ENCODE data around the gene ITGB3BP.

ITGB3BP gene

DNA sequence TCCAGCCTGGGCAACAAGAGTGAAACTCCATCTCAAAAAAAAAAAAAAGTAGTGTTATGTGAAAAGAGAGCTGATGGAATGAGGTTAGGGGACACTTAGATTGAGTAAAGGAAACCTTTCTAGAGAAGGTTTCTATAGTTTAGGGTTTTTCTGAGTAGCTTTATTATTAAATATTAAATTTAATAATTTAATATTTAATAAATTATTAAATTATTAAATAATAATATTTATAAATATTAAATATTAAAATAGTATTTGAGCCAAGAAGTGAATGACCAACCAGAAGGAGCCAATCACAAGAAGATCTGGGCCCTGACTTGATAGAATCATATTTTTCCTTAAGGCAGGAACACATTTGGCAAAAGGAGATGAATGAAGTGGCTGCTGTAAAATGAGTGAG, 104.9 kb downstream of the ITGB3BP start:
- TF ChIP-seq, protein P1, sequence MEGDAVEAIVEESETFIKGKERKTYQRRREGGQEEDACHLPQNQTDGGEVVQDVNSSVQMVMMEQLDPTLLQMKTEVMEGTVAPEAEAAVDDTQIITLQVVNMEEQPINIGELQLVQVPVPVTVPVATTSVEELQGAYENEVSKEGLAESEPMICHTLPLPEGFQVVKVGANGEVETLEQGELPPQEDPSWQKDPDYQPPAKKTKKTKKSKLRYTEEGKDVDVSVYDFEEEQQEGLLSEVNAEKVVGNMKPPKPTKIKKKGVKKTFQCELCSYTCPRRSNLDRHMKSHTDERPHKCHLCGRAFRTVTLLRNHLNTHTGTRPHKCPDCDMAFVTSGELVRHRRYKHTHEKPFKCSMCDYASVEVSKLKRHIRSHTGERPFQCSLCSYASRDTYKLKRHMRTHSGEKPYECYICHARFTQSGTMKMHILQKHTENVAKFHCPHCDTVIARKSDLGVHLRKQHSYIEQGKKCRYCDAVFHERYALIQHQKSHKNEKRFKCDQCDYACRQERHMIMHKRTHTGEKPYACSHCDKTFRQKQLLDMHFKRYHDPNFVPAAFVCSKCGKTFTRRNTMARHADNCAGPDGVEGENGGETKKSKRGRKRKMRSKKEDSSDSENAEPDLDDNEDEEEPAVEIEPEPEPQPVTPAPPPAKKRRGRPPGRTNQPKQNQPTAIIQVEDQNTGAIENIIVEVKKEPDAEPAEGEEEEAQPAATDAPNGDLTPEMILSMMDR (conservative IDR thresholded peaks at IDR 0.05; ENCODE audit: control insufficient read depth, insufficient read depth, low read depth, low read length) = no peak
- no peak for DNase-seq (ENCODE audit: low read depth)
- H3K4me3 ChIP-seq (ENCODE audit: control insufficient read depth, low read depth, low read length) = no peak overlapping the region

DNA sequence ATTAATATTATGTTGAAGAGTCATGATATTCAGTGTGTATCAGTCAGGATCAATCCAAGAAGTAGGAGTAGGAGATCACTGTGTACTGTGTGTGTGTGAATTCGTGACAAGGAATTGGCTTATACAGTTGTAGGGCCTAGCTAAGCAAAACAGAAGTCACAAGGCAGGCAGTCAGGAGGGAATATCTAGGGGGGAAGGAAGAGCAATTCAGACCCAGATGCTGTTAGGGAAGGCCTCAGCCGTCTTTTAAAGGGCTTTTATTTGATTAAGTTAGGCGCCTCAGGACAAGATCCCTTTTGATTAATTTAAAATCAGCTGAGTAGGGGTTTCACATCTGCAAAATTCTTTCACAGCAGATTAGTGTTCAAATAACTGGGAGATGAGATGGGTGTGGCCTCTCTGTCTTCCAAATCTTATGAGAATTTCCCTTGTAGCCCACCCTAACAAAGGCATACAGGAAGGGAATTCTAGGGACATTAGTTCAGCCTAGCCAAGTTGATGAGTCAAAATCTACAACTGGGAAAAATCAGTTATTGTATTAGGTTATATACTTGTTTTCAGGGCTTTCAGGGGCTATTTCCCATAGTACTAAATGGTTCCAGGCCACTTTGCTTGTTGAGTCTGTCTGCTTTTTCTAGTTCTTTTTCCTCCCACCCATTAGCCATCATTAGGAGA, 108.2 kb downstream of the ITGB3BP start:
- no peak for DNase-seq (ENCODE audit: low read depth)
- no peak overlapping the region for H3K4me3 ChIP-seq (ENCODE audit: control insufficient read depth, low read depth, low read length)
- TF ChIP-seq, protein P1 (conservative IDR thresholded peaks at IDR 0.05; ENCODE audit: control insufficient read depth, insufficient read depth, low read depth, low read length) = no peak

DNA sequence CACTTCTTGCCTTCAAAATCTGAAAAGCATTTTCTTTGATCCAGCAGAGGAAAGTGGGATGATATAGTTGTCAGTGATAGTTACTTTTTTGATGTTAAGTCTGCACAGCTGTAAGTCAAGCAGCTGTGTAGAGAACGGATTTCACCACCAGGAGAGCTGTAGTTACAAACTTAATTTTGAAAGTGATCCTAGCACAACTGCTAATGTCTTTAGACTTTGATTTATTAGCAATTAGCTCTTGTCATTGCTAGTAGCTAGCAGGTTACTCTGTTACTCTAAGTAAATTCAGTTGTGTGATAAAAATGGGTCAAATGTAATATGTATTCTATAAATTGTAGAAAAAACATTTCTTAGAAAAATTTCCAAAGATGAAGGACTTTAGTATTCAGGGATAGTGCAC, 109.6 kb downstream of the ITGB3BP start:
- no peak for DNase-seq (ENCODE audit: low read depth)
- H3K4me3 ChIP-seq (ENCODE audit: control insufficient read depth, low read depth, low read length) = no peak overlapping the region
- TF ChIP-seq, protein P1 (conservative IDR thresholded peaks at IDR 0.05; ENCODE audit: control insufficient read depth, insufficient read depth, low read depth, low read length) = no peak

DNA sequence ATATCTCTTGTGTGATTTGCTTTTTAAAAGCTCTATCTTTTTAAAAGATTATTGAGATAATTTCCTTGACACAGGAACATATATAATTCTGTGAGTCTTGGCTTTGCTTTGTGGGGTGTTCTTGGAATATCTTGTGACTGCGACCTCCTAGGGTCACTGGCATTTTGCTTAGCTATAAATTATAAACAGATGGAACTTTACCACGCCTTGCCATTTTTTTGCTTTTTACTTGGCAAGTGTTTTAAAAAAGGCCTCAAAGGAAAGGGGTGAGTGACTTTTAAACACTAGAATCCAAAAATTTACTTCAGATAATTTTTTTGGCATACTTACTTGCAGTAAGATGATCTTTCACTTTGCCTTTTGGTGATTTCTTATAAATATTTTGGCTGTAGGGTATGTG, 112.0 kb downstream of the ITGB3BP start:
- DNase-seq (ENCODE audit: low read depth) = peak; percentile 7
- no peak overlapping the region for H3K4me3 ChIP-seq (ENCODE audit: control insufficient read depth, low read depth, low read length)
- TF ChIP-seq, protein P1 (conservative IDR thresholded peaks at IDR 0.05; ENCODE audit: control insufficient read depth, insufficient read depth, low read depth, low read length) = no peak

DNA sequence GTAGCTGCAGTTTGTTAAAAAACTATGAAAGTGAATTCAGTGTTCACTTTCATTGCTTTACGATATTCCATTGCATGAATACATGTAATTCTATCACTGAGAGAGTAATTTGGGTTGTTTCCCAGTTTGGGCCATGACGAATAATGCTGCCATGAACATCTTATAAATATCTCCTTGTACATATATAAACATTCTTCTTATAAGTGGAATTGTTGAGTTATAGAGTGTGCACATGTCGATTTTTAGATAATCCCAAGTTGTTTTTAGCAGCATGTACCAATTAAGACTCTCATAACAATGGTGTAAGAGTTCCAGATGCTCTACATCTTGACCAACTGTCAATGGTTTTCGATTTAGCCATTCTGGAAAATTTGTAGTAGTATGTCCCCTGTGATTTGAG, 114.7 kb downstream of the ITGB3BP start:
- DNase-seq (ENCODE audit: low read depth) = peak; percentile 2
- no peak overlapping the region for H3K4me3 ChIP-seq (ENCODE audit: control insufficient read depth, low read depth, low read length)
- TF ChIP-seq, protein P1 (conservative IDR thresholded peaks at IDR 0.05; ENCODE audit: control insufficient read depth, insufficient read depth, low read depth, low read length) = no peak

GRCh38 chr1:63407002-63407401, 116.0 kb downstream of the ITGB3BP start:
- peak; percentile 3 for DNase-seq (ENCODE audit: low read depth)
- TF ChIP-seq, protein P1 (conservative IDR thresholded peaks at IDR 0.05; ENCODE audit: control insufficient read depth, insufficient read depth, low read depth, low read length) = no peak
- H3K4me3 ChIP-seq (ENCODE audit: control insufficient read depth, low read depth, low read length) = no peak overlapping the region

GRCh38 chr1:63405987-63406386, 117.0 kb downstream of the ITGB3BP start:
- TF ChIP-seq, protein P1 (conservative IDR thresholded peaks at IDR 0.05; ENCODE audit: control insufficient read depth, insufficient read depth, low read depth, low read length) = no peak
- no peak for DNase-seq (ENCODE audit: low read depth)
- H3K4me3 ChIP-seq (ENCODE audit: control insufficient read depth, low read depth, low read length) = no peak overlapping the region
